Fibroblast of lung (primary cell): Measurements from ENCODE around the gene DKK3.

Source experiments
- CTCF ChIP-seq, 2 donors: IDR thresholded peaks in 1 of 2; conservative IDR thresholded peaks in 1 of 2; 1 replicate in 1 of 2; 2 replicates in 1 of 2; pipeline ENCODE4 v1.5.1; 2011 to 2012; ENCODE audit warnings: low read length in 2 of 2, control low read depth in 1 of 2, inconsistent platforms in 1 of 2, low read depth in 1 of 2, mild to moderate bottlenecking in 1 of 2
- EZH2 ChIP-seq: IDR thresholded peaks from 2 replicates; pipeline ENCODE4 v1.5.1; 2012; ENCODE audit warnings: low read length, control low read depth, mild to moderate bottlenecking; ENCODE audit errors: missing control alignments

GRCh38 chr11:11947825-11948224, 60.6 kb downstream of the DKK3 start:
- TF ChIP-seq EZH2 (no peak), CTCF (conservative IDR thresholded peaks at IDR 0.05 in 1 of 2, IDR thresholded peaks at IDR 0.05 in 1 of 2; ENCODE audit: low read depth in 1 of 2, low read length in 2 of 2) (no peak)
